Left lobe of liver (tissue), 2 donors: ENCODE data around the gene PLS3. TPM values are rescaled to one million over a fixed set of nuclear protein-coding genes. Genes with fewer than 3 reads are reported as not detected.
A peak's percentile ranks its signal among the peaks of the same experiment; 100 is the strongest.
"Not testable (repeated sequence)": the region's sequence is repeated elsewhere in the genome, so short reads cannot be mapped to it uniquely, and the experiment has no call there.

Source experiments
- ATAC-seq: fragments of 200-7000 bp; cut with Tn5 transposase; one replicate; pipeline ENCODE4 v1.9.1; 2020; ENCODE audit warnings: mild to moderate bottlenecking, moderate library complexity
- DNase-seq: peaks from one replicate; pipeline ENCODE4 v3.0.0-alpha.2; 2020; ENCODE audit warnings: low spot score
- total RNA-seq: library from RNA; stranded (reverse); gene quantifications from one replicate; pipeline ENCODE4 v1.2.1, GENCODE V29; 2021
- donor health status: DM: no; HTN: no; CAD: no; lungs with moderate emphysema.
- donor health status: DM: no; HTN: yes; CAD: no.

PLS3 gene, protein sequence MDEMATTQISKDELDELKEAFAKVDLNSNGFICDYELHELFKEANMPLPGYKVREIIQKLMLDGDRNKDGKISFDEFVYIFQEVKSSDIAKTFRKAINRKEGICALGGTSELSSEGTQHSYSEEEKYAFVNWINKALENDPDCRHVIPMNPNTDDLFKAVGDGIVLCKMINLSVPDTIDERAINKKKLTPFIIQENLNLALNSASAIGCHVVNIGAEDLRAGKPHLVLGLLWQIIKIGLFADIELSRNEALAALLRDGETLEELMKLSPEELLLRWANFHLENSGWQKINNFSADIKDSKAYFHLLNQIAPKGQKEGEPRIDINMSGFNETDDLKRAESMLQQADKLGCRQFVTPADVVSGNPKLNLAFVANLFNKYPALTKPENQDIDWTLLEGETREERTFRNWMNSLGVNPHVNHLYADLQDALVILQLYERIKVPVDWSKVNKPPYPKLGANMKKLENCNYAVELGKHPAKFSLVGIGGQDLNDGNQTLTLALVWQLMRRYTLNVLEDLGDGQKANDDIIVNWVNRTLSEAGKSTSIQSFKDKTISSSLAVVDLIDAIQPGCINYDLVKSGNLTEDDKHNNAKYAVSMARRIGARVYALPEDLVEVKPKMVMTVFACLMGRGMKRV
- total RNA-seq, result 68.7 TPM

DNA sequence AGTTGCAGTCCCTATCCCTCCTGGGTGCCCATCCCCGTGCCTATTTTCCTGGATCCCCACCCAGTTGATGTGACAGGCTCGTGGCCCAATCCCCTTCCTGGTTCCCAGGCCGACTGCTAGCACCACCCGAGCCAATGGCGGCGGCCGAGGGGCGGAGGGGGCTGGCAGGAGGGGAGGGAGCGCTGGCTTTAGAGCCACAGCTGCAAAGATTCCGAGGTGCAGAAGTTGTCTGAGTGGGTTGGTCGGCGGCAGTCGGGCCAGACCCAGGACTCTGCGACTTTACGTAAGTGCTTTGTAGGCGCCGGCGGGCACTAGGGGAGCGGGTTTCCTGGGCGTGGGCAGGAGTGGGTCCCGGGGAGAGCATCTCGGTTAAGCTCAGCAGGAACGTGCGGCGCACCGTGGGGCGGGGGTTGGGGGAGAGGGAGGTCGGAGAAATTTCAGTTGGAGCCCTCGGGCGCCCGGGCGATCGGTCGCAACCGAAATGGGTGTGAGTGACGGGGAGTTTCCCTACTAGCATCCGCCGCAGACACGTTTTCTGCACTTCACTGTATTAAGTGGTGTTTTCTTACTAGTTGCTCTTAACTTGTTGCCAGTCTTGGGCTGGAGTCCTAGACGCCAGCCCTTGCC is at the start of gene PLS3:
Gene PLS3, plus strand, starts transcription at position 197 of the 627 bp plus-strand sequence. CDS start 49,077 bp downstream, outside the sequence.
- DNase-seq, result peak; percentile 87
- ATAC-seq, result peak; percentile 81

DNA sequence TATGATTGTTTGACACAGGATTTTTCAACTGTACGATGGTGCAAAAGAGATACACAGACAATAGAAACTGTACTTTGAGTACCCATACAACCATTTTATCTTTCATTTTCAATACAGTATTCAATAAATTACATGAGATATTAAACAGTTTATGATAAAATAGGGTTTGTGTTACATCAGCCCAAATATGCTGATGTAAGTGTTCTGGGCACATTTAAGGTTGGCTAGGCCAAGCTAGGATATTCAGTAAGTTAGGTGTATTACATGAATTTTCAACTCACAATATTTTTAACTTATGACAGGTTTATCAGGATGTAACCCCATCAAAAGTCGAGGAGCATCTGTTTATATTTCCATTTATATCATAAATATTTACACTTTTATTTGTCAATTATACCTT is 42.9 kb upstream of the PLS3 start:
- DNase-seq, result no peak
- no peak for ATAC-seq

DNA sequence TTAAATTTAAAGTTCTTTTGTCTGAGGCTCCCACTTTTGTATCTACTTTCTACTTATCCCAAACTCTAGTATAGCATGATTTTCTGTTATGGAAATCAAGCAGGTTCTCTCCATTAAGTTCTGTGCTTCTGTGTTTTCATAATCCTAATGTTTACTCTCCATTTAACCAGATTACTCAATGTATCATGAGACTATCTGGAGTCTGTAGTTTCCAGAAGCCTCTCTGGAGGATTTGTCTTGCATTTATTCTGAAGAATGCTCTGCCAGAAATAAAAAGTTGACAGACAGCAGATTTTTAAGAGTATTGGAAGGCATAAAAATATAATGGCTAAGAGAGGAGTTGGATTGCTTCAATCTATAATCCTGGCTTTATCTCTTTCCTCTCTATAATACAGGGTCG is 39.2 kb upstream of the PLS3 start:
- DNase-seq (no peak), ATAC-seq (peak; percentile 74)

DNA sequence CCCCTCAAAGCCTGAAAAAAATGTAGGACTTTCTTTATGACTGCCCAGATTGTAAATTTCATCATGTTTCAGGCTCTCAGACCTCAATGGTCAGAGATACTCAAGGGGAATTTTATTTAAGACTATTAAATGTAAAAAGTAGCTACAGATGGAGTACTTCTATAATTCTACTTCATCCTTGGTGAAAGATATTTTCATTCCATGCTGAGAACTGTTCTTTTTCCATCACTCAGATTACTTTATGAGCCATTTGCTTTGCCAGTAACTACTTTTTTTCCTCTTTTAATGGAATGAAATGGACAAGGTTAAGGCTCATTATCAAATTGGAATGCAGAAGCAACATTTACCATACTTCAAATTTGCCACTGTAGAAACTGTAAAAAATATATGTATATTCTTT is 38.0 kb upstream of the PLS3 start:
- ATAC-seq, result no peak

DNA sequence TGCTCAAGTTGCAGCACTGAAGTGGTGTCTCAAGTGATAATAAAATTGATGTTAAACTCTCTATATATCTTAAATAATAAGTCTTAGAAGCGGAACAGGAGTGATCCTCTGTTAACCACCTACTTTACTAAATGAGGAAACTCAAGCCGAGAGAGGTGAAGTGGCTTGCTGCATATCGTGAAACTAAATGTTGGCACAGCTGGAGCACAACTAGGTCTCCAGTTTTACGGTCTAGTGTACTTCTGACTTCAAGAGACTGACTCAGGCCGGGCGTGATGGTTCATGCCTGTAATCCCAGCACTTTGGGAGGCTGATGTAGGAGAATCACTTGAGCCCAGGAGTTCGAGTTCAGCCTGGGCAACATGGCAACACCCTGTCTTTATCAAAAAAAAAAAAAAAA is 35.5 kb upstream of the PLS3 start:
- no peak for ATAC-seq
- DNase-seq, result no peak

More for the DNA sequence above, 38.0 kb upstream of the PLS3 start:
- no peak for DNase-seq

DNA sequence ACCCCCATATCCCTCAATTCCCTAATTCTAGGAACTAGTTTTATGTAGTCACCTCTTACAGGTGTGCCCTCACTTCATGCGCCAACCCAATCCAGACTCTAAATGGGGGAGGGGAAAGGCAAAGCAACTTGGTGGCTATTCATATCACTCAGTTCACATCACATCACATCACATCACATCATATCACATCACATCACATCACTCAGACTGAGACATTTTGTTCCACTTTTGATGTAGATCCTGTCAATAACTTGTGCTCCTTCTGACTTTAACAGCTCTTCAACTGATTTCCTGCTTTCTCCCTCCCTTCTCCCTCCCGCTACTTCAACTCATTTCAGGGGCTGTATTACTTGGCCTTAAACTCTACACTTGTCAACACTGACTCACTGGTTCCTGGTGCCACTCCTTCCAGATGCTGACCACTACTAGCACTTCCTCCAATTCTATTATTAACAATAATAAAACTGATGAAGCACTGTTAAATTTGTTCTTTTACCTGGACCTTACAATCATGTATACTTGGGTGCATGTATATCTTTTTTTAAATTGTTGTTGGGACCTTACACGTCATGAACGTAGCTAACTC is 29.1 kb upstream of the PLS3 start:
- ATAC-seq (no peak), DNase-seq (no peak)

DNA sequence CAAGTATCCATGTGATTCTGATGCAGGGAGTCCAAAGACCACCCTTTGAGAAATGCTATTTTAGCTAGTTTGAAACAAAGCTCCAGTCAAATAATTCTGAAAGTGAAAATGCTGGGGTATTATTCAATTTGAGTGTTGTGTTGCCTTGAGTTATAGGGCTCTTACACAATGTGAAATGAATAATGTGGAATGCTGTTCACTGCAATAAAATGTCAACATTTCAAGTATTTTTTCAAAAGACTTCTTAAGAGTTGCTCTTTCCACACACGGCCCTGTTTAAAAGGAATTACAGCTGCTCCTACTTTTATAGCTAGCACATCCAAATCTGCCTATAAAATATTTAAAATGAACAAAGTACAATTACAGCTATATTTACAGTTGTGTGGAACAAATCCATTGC is 27.5 kb upstream of the PLS3 start:
- DNase-seq (no peak), ATAC-seq (no peak)

DNA sequence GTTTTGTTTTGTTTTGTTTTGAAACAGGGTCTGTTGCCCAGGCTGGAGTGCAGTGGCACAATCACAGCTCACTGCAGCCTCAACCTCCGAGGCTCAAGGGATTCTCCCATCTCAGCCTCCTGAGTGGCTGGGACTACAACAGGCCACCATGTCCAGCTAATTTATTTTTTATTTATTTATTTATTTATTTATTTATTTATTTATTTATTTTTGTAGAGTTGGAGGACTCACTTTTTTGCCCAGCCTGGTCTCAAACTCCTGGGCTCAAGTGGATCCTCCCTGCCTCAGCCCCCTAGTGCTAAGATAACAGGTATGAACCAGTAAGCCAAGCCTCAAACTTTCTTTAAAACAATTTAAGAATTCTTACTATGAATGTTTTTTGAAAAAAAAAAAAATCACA is 26.6 kb upstream of the PLS3 start:
- DNase-seq, result no peak
- no peak for ATAC-seq

DNA sequence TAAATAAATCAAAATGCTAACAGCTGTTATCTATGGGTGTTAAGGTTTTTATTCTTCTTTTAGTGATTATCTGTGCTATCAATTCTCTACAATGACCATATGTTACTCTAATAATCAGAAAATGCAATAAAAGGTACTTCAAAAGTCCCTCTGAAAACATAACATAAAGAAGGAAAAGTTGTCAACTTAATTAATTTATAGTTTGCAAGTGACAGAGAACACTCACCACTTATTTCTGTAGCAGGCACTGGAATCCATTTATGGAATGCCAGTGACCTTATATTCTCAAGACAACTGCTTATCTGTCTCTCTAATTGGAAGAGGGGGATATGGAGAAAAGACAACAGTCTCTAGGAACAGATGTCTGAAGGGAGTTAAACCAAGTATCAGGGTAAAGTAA is 25.6 kb upstream of the PLS3 start:
- no peak for ATAC-seq
- DNase-seq, result no peak

DNA sequence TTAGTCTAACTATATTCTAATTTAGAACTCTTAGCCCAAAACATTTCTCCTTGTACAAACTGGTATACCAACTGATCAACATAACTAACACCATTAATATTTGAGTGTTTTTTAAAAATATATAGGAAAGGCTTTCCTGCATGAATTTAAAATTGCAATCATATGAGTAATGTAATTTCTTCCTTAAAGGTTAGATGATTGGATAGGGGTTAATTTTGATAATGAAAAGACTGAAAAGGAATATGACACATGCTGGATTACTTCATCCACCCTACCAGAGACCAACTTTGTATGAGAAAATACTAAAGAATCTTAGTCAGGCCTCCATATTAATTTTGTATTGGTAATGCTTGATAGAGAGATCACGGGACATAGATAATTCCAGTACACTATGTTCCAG is 25.1 kb upstream of the PLS3 start:
- ATAC-seq (no peak), DNase-seq (no peak)

DNA sequence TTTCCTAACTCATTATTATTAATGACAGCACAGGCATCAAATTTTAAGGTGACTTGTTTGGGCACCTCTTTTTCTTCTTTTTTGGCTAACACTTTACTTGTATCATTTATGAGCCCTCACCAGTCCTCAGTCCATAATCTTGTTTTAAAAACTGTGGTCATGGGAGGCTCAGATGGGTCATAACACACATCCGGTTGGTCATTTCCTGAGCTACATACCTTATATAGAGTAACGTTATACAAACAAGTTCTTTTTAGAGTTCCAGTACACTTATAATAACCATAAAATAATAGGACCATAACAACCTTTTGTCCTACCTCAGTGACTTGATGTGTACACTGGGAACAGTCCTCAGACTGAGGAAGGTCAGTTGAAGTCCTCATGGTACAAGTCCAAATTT is 21.1 kb upstream of the PLS3 start:
- no peak for ATAC-seq

DNA sequence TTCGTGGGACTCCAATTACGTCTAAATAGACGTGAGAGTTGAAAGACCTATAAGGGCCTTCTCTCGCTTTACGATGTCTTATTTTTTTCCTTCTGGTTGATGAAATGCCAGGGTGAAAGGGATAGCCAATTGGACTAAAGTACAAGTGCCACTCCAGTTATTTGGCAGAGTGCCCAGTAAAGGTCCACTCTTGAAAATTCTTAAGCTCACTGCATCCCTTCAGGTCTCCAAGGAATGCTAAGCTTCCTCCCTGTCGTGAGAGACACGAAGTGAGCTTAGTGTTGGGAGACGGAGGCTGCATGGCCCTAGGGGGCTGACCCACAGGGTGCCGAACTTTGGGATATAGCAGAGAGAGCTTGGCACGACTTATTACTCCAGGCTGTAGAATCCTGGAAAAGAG is 19.9 kb upstream of the PLS3 start:
- not testable (repeated sequence) for ATAC-seq, DNase-seq

More for the DNA sequence above, 21.1 kb upstream of the PLS3 start:
- DNase-seq, result no peak

DNA sequence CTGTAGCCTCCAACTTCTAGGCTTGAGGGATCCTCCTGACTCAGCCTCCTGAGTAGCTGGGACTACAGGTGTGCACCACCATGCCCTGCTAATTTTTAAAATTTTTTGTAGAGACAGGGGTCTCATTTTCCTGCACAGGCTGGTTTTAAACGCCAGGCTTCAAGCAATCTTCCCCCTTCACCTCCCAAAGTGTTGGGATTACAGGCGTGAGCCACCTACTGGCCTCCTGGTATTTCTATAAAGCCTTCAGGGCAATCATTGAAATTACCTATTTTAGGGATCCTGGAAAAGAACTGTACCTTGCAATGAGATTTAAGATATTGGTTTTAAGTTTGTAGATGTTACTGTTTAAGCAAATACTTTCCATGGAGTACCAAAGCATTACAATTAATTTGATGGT is 13.5 kb upstream of the PLS3 start:
- DNase-seq, result no peak
- peak; percentile 49 for ATAC-seq

DNA sequence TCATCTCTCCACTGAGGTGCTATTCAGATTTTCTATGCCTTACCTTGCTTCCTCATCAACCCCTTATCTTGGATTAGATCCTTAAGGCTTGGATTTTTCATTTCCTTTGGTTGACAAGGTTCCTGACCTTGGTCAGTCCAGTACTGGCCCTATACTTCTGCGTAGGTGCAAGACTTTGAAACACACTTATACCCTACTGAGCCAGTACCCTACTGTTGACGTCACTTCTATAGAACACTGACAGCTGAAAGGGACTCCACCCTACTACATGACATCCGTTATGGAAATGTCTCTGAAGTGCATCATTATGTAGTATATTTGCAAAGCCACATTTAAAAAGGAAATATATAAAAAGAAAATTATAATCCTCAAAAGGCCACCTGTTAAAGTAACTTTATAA is 12.0 kb upstream of the PLS3 start:
- ATAC-seq, result no peak
- DNase-seq, result no peak

DNA sequence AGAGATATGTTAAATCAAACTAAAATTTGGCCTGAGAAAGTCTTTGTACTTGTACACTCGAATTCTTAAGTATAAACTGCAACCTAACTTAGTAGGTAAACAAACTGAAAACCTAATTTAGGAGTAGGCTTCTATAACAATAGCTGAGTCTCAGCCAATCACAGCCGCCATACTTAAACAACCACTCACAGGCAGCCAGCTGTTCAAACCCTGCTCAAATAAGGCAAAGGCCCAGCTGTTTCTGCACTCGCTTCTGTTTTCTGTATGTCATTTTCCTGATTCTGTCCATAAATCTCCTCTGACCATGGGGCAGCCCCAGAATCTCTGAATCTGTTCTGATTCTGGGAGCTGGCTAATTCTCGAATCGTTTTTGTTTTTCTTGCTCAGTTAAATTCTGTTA is 7.8 kb upstream of the PLS3 start:
- DNase-seq (no peak), ATAC-seq (no peak)

DNA sequence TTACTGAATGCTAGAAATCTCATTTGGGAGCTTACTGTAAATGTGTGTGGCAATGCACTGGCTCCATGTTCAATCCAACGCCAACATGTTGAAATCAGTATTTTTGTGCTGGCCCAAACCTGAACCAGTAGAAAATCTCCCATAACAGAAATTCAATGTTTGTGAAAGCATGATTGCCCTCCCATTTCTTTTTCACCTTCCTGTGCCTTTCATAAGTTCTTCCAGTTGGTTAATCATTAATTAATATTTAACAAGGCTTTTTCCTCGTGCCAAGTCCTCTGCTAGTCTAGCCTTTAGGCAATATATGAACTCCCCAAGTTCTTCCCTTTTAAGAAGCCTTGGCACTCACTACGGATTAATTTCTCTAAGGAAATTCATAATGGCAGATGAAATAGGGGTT is 1.3 kb upstream of the PLS3 start:
- ATAC-seq (peak; percentile 17), DNase-seq (peak; percentile 47)

DNA sequence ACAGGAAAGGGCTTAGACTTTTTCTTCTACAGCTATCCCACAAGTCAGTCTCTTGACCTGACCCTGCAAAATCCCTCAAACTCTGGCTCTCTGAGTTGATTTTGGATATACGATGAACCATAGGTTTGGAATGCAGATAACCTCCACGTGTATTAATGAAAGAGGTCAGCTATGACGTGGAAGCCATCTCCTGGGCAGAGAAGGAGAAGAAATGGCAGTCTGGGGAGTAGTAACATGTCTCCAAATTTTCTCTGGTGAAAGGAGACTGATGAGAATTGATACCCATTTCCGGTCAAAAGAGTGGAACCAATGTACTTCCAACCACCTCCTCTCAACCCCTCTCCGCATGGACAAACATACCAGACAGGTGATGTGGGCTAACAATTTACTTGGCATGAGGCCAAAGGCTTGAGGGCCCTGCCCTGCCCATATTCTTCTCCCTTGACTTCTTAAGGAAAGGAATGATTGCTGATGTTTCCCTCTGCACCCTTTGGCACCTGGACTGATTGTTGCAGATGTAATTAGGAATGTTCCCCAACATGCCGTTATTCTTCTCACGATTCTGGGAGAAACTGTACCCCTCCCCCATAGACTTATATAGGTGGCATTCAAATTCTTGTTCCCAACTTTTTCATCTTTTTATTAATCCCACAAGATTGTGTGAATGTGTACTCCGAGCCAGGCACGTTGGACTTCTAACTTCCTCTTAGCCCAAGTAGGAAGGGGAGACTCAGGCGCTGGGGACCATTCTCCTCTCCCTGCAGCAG is 580 bp upstream of the PLS3 start:
- ATAC-seq (no peak), DNase-seq (no peak)

DNA sequence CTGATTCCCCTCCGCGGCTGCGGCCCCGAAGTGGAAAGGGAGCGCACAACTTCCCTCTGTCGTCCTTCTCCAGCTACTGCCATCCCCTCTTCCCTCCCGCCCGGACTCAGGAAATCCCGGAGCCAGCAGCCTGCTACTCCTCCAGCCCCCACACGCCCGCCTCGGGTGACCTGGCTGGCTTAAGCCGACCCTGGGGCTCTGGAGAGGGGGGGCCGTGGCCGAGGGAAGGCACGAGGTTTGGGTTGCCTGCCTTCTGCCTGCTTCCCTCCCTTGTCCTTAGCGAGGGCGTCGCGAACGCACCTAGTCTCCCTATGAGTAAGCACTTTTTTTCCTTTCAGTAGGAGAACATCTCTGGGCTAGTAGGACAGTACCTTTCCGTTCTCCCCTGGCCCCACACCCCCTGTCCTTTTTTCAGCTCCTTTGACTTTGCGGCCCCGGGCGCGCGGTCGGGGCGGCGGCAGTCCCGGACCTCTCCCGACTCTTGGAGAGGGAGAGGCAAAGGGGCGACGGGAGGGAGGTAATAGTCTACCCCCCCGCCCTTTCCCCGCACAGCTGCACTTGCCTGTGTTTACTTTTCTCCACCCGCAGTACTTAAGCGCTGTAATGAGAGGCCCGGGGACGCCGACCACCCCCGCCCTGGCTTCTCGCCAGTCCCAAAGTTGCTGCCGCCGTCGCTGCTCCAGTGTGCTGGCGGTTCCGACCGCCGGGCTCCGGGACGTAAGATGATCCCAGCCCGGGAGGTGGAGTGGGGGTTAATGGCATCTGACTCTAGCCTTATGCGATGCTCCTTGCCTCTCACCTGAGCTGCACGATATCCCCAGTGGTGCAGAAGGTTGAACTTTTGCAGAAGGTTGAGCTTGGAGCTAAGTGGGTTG is 868 bp downstream of the PLS3 start:
- ATAC-seq (peak; percentile 44), DNase-seq (peak; percentile 51)

DNA sequence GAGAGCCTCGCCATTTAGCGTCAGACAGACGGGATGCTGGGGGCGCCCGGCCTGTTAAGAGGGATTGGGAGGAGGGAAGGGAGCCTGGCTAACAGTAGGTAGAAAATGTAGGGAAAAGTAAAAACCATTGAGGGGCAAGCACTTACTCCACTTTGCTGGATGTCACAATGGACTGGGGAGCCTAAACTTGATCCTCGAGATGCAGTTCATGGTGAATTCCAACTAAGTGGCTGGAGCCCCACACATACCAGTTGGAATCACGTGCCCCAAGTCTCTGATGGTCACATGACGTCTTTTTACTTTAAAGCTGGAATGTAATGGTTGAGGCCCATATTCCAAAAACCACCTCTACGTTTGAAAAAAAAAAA is 1.5 kb downstream of the PLS3 start:
- ATAC-seq, result peak; percentile 1
- DNase-seq, result no peak

DNA sequence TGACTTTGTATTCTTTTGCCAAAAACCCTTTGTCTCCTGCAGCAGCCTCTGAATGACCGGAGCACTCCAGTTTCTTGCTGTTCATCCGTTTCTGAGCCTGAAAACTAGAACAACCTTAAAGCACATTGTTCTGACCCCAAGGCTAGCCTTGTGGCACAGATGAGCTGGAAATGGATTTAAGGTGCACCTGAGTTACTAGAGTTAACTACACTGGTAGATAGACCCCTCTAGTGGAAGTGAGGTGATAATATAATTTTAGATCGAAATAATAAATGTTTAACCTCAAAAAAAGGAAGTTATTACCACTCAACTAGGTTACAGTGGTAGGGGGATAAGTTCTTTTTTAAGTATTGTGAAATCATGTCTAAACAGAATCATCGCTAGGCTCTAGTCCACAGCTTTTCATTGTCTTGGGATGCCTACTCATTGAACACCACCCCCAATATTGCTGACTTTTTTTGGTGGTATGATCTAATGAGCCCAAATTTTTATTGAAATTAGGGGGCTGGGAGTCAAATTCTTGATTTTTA is 2.7 kb downstream of the PLS3 start:
- DNase-seq (no peak), ATAC-seq (peak; percentile 4)
